K562 (cell line): ENCODE data around the gene CTCFL. TPM values are rescaled to one million over a fixed set of nuclear protein-coding genes. Genes with fewer than 3 reads are reported as not detected.

ENCODE experiments used
- CBX1 ChIP-seq: sonication (generic); IDR thresholded peaks from 2 replicates; pipeline ENCODE4 v1.6.1; 2016; ENCODE audit warnings: antibody characterized with exemption, low read depth, mild to moderate bottlenecking
- CBX3 ChIP-seq, 2 experiments: IDR thresholded peaks; 1 replicate in 1 of 2; 2 replicates in 1 of 2; pipeline ENCODE4 v1.6.1; 2012; ENCODE audit warnings: inconsistent platforms in 2 of 2, low read length in 2 of 2, borderline replicate concordance in 1 of 2, control low read depth in 1 of 2
- CBX5 ChIP-seq: IDR thresholded peaks from 2 replicates; pipeline ENCODE4 v1.6.1; 2014; ENCODE audit warnings: low read depth, borderline replicate concordance
- CREB1 ChIP-seq, 2 experiments: sonication (generic) in 1 of 2; formaldehyde crosslinking in 1 of 2; IDR thresholded peaks; 2 replicates each; pipeline versions ENCODE4 v1.6.1 to v1.8.0; 2012 to 2022; ENCODE audit warnings: inconsistent platforms in 1 of 2, mild to moderate bottlenecking in 1 of 2, missing genetic modification reagents in 1 of 2, moderate library complexity in 1 of 2
- DACH1 ChIP-seq: fragments of 450-650 bp; IDR thresholded peaks from 2 replicates; pipeline ENCODE4 v1.6.1; 2018; ENCODE audit not compliant: partially characterized antibody
- ETV6 ChIP-seq, 3 experiments: fragments of 150-350 bp in 1 of 3; sonication (generic) in 1 of 3; formaldehyde crosslinking in 1 of 3; IDR thresholded peaks; 2 replicates each; pipeline versions ENCODE4 v1.6.1 to v1.8.0; 2014 to 2022; ENCODE audit warnings: borderline replicate concordance in 2 of 3, low read depth in 2 of 3, antibody characterized with exemption in 1 of 3, low read length in 1 of 3, mild to moderate bottlenecking in 1 of 3, missing genetic modification reagents in 1 of 3
- HDAC1 ChIP-seq, 2 experiments: fragments of 450-650 bp; IDR thresholded peaks; 2 replicates each; pipeline ENCODE4 v1.6.1; 2016 to 2017; ENCODE audit warnings: inconsistent platforms in 1 of 2, mild to moderate bottlenecking in 1 of 2, moderate library complexity in 1 of 2
- NFATC3 ChIP-seq: fragments of 450-650 bp; IDR thresholded peaks from 2 replicates; pipeline ENCODE4 v1.6.1; 2017; ENCODE audit warnings: mild to moderate bottlenecking
- NFXL1 ChIP-seq: fragments of 450-650 bp; formaldehyde crosslinking; IDR thresholded peaks from 2 replicates; pipeline ENCODE4 v1.4.0; 2021; ENCODE audit warnings: mild to moderate bottlenecking
- NR2C1 ChIP-seq, 2 experiments: fragments of 450-650 bp; IDR thresholded peaks; 2 replicates each; pipeline ENCODE4 v1.6.1; 2017; ENCODE audit warnings: mild to moderate bottlenecking in 2 of 2, antibody characterized with exemption in 1 of 2, inconsistent platforms in 1 of 2, missing compliant biosample characterization in 1 of 2, missing genetic modification characterization in 1 of 2
- NR2F6 ChIP-seq: fragments of 450-650 bp; formaldehyde crosslinking; IDR thresholded peaks from 2 replicates; pipeline ENCODE4 v1.4.0; 2020; ENCODE audit warnings: mild to moderate bottlenecking
- RHOXF2B ChIP-seq: fragments of 250-450 bp; sonication (Bioruptor Pico); conservative IDR thresholded peaks from 2 replicates; pipeline ENCODE4 v1.5.1; 2021
- RNF2 ChIP-seq: sonication (generic); IDR thresholded peaks from 2 replicates; pipeline ENCODE4 v1.6.1; 2016
- ZNF717 ChIP-seq: fragments of 250-450 bp; sonication (Bioruptor Pico); IDR thresholded peaks from 2 replicates; pipeline ENCODE4 v1.5.0; 2021
- polyA plus RNA-seq, 8 experiments: library from polyadenylated mRNA; depleted of rRNA in 4 of 8; stranded (reverse) in 5 of 8; unstranded in 3 of 8; fragments of >200 nt; fragmentation: Nextera tagmentation in 2 of 8; fragmentation: Illumina TruSeq in 1 of 8; extraction: Ambion mirVana in 2 of 8; extraction: Trizol in 1 of 8; gene quantifications; 2 replicates each; pipeline versions ENCODE4 v1.2.1 to v1.2.3, GENCODE V29; 2011 to 2014; ENCODE audit warnings: inconsistent platforms in 1 of 8, missing spikeins in 1 of 8
- total RNA-seq, 7 experiments: library from RNA; depleted of rRNA in 6 of 7; stranded (reverse); fragments of >200 nt in 6 of 7; fragmentation: Illumina TruSeq in 2 of 7; extraction: Trizol in 2 of 7; gene quantifications; 2 replicates each; pipeline versions ENCODE4 v1.2.1 to v1.2.3, GENCODE V29; 2011 to 2021; ENCODE audit warnings: low replicate concordance in 1 of 7
- TF ChIP-seq, protein P1 (sequence below): fragments of 450-650 bp; IDR thresholded peaks from 2 replicates; pipeline ENCODE4 v1.6.1; 2016; ENCODE audit warnings: borderline replicate concordance
- TF ChIP-seq, protein P2 (sequence below): sonication (generic); formaldehyde crosslinking; IDR thresholded peaks from 2 replicates; pipeline ENCODE4 v1.8.1; 2023; ENCODE audit warnings: mild to moderate bottlenecking, missing genetic modification reagents, moderate library complexity
- TF ChIP-seq, protein P3 (sequence below), 2 experiments: fragments of 250-450 bp in 1 of 2; fragments of 450-650 bp in 1 of 2; sonication (Bioruptor Pico) in 1 of 2; IDR thresholded peaks; 2 replicates each; pipeline versions ENCODE4 v1.6.1 to v1.8.0; 2016 to 2021; ENCODE audit warnings: mild to moderate bottlenecking in 2 of 2, moderate library complexity in 2 of 2, missing compliant biosample characterization in 1 of 2, missing genetic modification characterization in 1 of 2

The CTCFL gene
- total and polyA plus RNA-seq, 9 of the 15 experiments (the other 6 are each of a cell fraction or from before 2014, with no cell fraction given) = 42.4 to 188 (median 111) TPM

- TF ChIP-seq, protein P1, sequence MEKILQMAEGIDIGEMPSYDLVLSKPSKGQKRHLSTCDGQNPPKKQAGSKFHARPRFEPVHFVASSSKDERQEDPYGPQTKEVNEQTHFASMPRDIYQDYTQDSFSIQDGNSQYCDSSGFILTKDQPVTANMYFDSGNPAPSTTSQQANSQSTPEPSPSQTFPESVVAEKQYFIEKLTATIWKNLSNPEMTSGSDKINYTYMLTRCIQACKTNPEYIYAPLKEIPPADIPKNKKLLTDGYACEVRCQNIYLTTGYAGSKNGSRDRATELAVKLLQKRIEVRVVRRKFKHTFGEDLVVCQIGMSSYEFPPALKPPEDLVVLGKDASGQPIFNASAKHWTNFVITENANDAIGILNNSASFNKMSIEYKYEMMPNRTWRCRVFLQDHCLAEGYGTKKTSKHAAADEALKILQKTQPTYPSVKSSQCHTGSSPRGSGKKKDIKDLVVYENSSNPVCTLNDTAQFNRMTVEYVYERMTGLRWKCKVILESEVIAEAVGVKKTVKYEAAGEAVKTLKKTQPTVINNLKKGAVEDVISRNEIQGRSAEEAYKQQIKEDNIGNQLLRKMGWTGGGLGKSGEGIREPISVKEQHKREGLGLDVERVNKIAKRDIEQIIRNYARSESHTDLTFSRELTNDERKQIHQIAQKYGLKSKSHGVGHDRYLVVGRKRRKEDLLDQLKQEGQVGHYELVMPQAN = no peak
- TF ChIP-seq RNF2 (peak; percentile 92), CREB1 (IDR thresholded peaks at IDR 0.05) (0 out of 2 replicates have a peak, but pooled peaks have one; percentile 19), CREB1 (CRISPR knock-in tag; IDR thresholded peaks at IDR 0.05) (peak; percentile 17; the same call in 1 of the 2 replicates), ZNF717 (CRISPR knock-in tag) (no peak), NR2C1 (IDR thresholded peaks at IDR 0.05) (peak; percentile 93), NR2C1 (tag; IDR thresholded peaks at IDR 0.05) (peak; percentile 94), NFXL1 (peak; percentile 77), NFATC3 (no peak), HDAC1 (IDR thresholded peaks at IDR 0.05) (0 out of 4 replicates have a peak, but pooled peaks of 1 of the 2 experiments have one; percentile 45), DACH1 (no peak), CBX3 (IDR thresholded peaks at IDR 0.05; ENCODE audit: borderline replicate concordance in 1 of 2, low read length in 2 of 2) (peak in 1 of 2 experiments; percentile 86; a peak in 2 of 3 replicates), NR2F6 (CRISPR knock-in tag) (no peak), CBX5 (no peak; the same call in 1 of the 2 replicates), ETV6 (IDR thresholded peaks at IDR 0.05; ENCODE audit: borderline replicate concordance in 1 of 2, low read depth in 2 of 2, low read length in 1 of 2) (peak; percentile 78 to 97; a peak in 3 of 4 replicates), ETV6 (CRISPR knock-in tag; IDR thresholded peaks at IDR 0.05; ENCODE audit: borderline replicate concordance) (no peak), CBX1 (peak; percentile 99; the same call in 1 of the 2 replicates), RHOXF2B (CRISPR knock-in tag) (no peak)
- TF ChIP-seq, protein P2, sequence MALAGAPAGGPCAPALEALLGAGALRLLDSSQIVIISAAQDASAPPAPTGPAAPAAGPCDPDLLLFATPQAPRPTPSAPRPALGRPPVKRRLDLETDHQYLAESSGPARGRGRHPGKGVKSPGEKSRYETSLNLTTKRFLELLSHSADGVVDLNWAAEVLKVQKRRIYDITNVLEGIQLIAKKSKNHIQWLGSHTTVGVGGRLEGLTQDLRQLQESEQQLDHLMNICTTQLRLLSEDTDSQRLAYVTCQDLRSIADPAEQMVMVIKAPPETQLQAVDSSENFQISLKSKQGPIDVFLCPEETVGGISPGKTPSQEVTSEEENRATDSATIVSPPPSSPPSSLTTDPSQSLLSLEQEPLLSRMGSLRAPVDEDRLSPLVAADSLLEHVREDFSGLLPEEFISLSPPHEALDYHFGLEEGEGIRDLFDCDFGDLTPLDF (CRISPR knock-in tag) = no peak
- TF ChIP-seq, protein P3, sequence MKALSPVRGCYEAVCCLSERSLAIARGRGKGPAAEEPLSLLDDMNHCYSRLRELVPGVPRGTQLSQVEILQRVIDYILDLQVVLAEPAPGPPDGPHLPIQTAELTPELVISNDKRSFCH (CRISPR knock-in tag; IDR thresholded peaks at IDR 0.05) = no peak
- TF ChIP-seq, protein P3 (tag; IDR thresholded peaks at IDR 0.05) = peak; percentile 92
Measured at GRCh38 chr20:57451795-57452661, 72.9 kb downstream of the CTCFL start (continued).
